ENCODE measurements around the gene SDK2.

The SDK2 gene

GRCh38 chr17:73347351-73347750, 296.9 kb downstream of the SDK2 start:
- no peaks in the 10 kb centered on the region for H3K27me3 ChIP-seq (ENCODE audit: insufficient read depth, poor library complexity, severe bottlenecking)

DNA sequence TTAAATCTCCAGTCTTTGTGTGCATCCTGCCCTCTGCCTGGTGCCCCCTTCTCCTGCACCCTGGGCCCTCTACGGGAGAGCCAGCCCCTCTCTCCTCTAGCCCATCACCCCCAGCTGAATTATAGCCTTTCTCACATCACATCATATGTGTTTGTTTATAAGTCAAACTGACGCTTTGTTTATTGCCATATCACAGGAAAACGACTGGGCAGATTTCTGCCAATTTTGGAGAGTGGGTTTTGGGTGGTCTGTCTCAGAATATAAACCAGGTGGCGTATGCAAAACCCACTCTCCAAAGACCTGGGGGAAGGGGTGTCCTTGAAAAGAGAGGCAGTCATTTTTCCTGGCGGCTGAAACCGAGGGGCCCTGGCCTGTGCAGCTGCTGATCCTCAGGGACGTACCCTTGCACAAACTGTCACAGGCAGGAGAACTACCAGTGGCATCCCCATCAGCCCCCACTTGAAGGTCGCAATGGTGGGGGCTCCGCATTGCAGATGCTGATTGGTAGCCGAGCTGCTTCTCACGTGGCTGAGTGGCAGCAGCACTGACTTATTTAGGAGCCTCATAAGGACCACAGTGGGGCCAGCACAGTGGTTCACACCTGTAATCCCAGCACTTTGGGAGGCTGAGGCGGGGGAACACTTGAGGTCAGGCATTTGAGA, 297.6 kb downstream of the SDK2 start:
- no peak overlapping the region for H3K4me3 ChIP-seq (replicated peaks; ENCODE audit: insufficient read depth, low read length)
- H3K27me3 ChIP-seq (ENCODE audit: insufficient read depth, poor library complexity, severe bottlenecking): no peaks in the 10 kb centered on the region
- TF ChIP-seq SPI1 (IDR thresholded peaks at IDR 0.05; ENCODE audit: borderline replicate concordance, low read depth) (no peak), POLR2AphosphoS5 (IDR thresholded peaks at IDR 0.05; ENCODE audit: low read depth) (no peak), GABPA (IDR thresholded peaks at IDR 0.05; ENCODE audit: low read depth) (no peak)
- TF ChIP-seq, protein P1, sequence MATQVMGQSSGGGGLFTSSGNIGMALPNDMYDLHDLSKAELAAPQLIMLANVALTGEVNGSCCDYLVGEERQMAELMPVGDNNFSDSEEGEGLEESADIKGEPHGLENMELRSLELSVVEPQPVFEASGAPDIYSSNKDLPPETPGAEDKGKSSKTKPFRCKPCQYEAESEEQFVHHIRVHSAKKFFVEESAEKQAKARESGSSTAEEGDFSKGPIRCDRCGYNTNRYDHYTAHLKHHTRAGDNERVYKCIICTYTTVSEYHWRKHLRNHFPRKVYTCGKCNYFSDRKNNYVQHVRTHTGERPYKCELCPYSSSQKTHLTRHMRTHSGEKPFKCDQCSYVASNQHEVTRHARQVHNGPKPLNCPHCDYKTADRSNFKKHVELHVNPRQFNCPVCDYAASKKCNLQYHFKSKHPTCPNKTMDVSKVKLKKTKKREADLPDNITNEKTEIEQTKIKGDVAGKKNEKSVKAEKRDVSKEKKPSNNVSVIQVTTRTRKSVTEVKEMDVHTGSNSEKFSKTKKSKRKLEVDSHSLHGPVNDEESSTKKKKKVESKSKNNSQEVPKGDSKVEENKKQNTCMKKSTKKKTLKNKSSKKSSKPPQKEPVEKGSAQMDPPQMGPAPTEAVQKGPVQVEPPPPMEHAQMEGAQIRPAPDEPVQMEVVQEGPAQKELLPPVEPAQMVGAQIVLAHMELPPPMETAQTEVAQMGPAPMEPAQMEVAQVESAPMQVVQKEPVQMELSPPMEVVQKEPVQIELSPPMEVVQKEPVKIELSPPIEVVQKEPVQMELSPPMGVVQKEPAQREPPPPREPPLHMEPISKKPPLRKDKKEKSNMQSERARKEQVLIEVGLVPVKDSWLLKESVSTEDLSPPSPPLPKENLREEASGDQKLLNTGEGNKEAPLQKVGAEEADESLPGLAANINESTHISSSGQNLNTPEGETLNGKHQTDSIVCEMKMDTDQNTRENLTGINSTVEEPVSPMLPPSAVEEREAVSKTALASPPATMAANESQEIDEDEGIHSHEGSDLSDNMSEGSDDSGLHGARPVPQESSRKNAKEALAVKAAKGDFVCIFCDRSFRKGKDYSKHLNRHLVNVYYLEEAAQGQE (IDR thresholded peaks at IDR 0.05; ENCODE audit: insufficient replicate concordance, low read depth): no peak
- TF ChIP-seq, protein P2, sequence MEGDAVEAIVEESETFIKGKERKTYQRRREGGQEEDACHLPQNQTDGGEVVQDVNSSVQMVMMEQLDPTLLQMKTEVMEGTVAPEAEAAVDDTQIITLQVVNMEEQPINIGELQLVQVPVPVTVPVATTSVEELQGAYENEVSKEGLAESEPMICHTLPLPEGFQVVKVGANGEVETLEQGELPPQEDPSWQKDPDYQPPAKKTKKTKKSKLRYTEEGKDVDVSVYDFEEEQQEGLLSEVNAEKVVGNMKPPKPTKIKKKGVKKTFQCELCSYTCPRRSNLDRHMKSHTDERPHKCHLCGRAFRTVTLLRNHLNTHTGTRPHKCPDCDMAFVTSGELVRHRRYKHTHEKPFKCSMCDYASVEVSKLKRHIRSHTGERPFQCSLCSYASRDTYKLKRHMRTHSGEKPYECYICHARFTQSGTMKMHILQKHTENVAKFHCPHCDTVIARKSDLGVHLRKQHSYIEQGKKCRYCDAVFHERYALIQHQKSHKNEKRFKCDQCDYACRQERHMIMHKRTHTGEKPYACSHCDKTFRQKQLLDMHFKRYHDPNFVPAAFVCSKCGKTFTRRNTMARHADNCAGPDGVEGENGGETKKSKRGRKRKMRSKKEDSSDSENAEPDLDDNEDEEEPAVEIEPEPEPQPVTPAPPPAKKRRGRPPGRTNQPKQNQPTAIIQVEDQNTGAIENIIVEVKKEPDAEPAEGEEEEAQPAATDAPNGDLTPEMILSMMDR (IDR thresholded peaks at IDR 0.05; ENCODE audit: insufficient read depth, low read length): no peak
- DNase-seq (ENCODE audit: low read depth in 1 of 2, low spot score in 1 of 2): no peak
- no peak overlapping the region for H3K27ac ChIP-seq (replicated peaks)

More at GRCh38 chr17:73347351-73347750, 296.9 kb downstream of the SDK2 start:
- no peak for DNase-seq (ENCODE audit: low read depth in 1 of 2, low spot score in 1 of 2)
- TF ChIP-seq SPI1 (IDR thresholded peaks at IDR 0.05; ENCODE audit: borderline replicate concordance, low read depth): no peak
- TF ChIP-seq, protein P1 (IDR thresholded peaks at IDR 0.05; ENCODE audit: insufficient replicate concordance, low read depth): no peak
- TF ChIP-seq, protein P2 (IDR thresholded peaks at IDR 0.05; ENCODE audit: insufficient read depth, low read length): no peak
- TF ChIP-seq GABPA (IDR thresholded peaks at IDR 0.05; ENCODE audit: low read depth): no peak
- no peak for TF ChIP-seq POLR2AphosphoS5 (IDR thresholded peaks at IDR 0.05; ENCODE audit: low read depth)
- no peak overlapping the region for H3K27ac ChIP-seq (replicated peaks)
- H3K4me3 ChIP-seq (replicated peaks; ENCODE audit: insufficient read depth, low read length): no peak overlapping the region

DNA sequence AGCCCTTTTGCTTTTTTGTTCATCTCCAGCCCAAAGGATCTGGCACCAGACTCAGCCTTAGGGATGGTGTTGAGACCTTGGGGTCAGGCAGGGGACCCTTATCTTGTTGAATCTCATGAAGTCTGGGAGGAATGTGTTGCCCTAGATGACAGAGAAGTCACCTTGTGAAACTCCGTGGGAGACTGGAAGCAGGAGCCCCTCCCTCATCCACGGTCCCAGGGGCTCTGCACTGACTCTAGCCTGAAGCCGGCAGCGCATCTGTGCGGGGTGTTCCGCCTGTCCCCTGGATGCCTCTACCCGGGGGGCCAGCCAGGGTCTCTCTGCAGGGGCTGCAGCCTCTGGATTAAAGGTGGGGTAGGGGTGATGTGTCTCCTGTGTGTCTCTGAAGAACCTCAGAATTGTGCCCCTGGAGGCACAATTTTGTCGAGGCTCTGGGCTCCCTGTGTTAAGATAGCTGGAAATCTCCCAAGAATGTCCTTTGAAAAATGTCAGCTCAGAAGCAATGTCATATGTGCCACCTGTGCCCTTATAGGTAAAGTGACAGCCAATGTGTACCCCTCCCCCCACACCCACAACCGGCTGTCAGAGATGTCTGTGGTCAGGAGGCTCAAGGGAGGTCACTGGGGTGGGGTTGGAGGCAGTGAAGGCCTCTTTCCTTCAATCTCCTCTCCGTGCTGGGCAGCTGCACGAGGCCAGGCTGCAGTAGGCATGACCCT, 300.3 kb downstream of the SDK2 start:
- no peak for DNase-seq (ENCODE audit: low read depth in 1 of 2, low spot score in 1 of 2)
- TF ChIP-seq SPI1 (IDR thresholded peaks at IDR 0.05; ENCODE audit: borderline replicate concordance, low read depth): no peak
- TF ChIP-seq POLR2AphosphoS5 (IDR thresholded peaks at IDR 0.05; ENCODE audit: low read depth): no peak
- TF ChIP-seq, protein P2 (IDR thresholded peaks at IDR 0.05; ENCODE audit: insufficient read depth, low read length): no peak
- no peak for TF ChIP-seq GABPA (IDR thresholded peaks at IDR 0.05; ENCODE audit: low read depth)
- TF ChIP-seq, protein P1 (IDR thresholded peaks at IDR 0.05; ENCODE audit: insufficient replicate concordance, low read depth): no peak
- Histone ChIP-seq H3K27me3 (ENCODE audit: insufficient read depth, poor library complexity, severe bottlenecking) (no peaks in the 10 kb centered on the region), H3K4me3 (replicated peaks; ENCODE audit: insufficient read depth, low read length) (no peak overlapping the region), H3K27ac (replicated peaks) (no peak overlapping the region)
